ENCODE results near the gene PRDM8.

- TF ChIP-seq RFX5 (IDR thresholded peaks at IDR 0.05) = no peak
- no peak for TF ChIP-seq POLR2A (IDR thresholded peaks at IDR 0.05; ENCODE audit: low read length)
- TF ChIP-seq CTCF (IDR thresholded peaks at IDR 0.05) = no peak
- no peak for TF ChIP-seq USF2 (IDR thresholded peaks at IDR 0.05)
- no peak for TF ChIP-seq JUN (IDR thresholded peaks at IDR 0.05)
- TF ChIP-seq HMGXB4 (CRISPR knock-in tag; IDR thresholded peaks at IDR 0.05; ENCODE audit: borderline replicate concordance) = no peak
- TF ChIP-seq HDAC2 (IDR thresholded peaks at IDR 0.05) = no peak
- TF ChIP-seq EP300 (IDR thresholded peaks at IDR 0.05) = no peak
- TF ChIP-seq MAX (IDR thresholded peaks at IDR 0.05) = no peak
- TF ChIP-seq BCL3 (IDR thresholded peaks at IDR 0.05) = no peak
Measured at GRCh38 chr4:80150387-80151180, 46.7 kb upstream of the PRDM8 start.
